ENCODE measurements around the gene ITGB8. TPM values are rescaled to one million over a fixed set of nuclear protein-coding genes. Genes with fewer than 3 reads are reported as not detected.
A peak's percentile ranks its signal among the peaks of the same experiment; 100 is the strongest.
"Not testable (repeated sequence)": the region's sequence is repeated elsewhere in the genome, so short reads cannot be mapped to it uniquely, and the experiment has no call there.

ITGB8 gene
- total RNA-seq, 1 donor from 2014 or later = 51.3 TPM

DNA sequence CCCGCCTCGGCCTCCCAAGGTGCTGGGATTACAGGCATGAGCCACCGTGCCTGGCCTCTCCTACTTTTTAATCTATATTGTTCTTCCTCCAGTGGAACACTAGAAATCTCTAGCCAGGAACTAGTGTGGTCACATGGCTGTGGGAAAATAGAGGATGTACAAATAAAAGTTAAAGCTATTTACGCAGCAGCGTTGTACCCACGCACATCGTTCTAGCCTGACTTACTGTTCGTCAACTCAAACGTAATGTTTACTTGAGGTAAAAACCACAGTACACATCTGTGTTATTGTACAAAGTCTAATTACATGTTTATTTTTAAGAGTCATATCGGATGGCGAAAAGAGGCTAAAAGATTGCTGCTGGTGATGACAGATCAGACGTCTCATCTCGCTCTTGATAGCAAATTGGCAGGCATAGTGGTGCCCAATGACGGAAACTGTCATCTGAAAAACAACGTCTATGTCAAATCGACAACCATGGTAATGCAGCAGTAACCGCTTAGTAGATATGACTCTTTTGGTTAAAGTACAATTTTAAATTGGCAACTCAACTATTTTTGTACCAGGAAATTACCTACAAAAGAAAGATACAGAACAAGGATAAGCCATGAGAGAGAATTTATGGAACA lies 50.8 kb downstream of the ITGB8 start:
- DNase-seq (ENCODE audit: low spot score) = no peak

DNA sequence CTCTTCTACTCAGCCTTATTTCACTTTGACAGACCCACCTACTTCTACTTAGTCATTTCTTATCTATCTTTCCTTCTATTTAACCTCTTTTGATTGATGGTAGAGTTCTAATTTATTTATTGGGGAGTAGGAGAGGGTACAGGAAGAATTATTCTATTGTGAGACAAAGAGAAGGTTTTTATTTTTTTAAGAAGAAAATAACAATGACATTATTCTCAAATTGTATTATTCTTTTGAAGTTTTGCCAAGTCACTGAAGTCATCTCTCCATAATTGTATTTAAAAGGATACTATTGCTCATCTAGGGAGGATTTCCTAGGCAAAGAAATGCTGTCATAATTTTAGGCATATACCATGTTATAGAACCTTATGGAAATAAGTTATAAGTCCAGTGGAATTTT lies 52.7 kb downstream of the ITGB8 start:
- DNase-seq (ENCODE audit: low spot score) = no peak

- DNase-seq (ENCODE audit: low spot score) = peak; percentile 76
Observed at GRCh38 chr7:20385126-20385525, 54.4 kb downstream of the ITGB8 start.

GRCh38 chr7:20388084-20388483 lies 57.4 kb downstream of the ITGB8 start:
- DNase-seq (ENCODE audit: low spot score) = no peak

GRCh38 chr7:20389192-20389591 lies 58.5 kb downstream of the ITGB8 start:
- DNase-seq (ENCODE audit: low spot score) = not testable (repeated sequence)

- DNase-seq (ENCODE audit: low spot score) = no peak
Observed at GRCh38 chr7:20393021-20393610, 62.4 kb downstream of the ITGB8 start.

GRCh38 chr7:20393616-20394015 lies 62.9 kb downstream of the ITGB8 start:
- DNase-seq (ENCODE audit: low spot score) = no peak

- no peak for DNase-seq (ENCODE audit: low spot score)
Observed at GRCh38 chr7:20394284-20394683, 63.6 kb downstream of the ITGB8 start.

- DNase-seq (ENCODE audit: low spot score) = no peak
Observed at GRCh38 chr7:20395104-20395503, 64.4 kb downstream of the ITGB8 start.

DNA sequence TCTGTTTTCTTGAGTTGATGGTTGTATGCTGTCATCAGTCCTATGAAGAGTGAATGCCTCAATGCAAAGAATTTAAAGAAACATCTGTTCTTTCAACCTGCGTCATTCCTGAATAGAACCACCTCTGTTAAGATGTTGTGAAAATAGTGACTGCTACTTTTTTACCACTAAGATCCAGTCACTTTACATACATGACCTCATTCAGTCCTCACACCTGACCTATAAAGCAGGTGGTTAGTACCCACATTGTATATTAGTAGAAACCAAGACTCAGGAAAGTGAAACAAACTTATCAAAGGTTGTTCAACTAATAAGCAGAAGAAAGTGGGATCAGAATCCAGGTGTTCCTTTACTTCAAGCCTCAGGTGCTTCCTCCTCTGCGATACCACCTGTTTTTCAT lies 64.8 kb downstream of the ITGB8 start:
- DNase-seq (ENCODE audit: low spot score) = no peak

DNA sequence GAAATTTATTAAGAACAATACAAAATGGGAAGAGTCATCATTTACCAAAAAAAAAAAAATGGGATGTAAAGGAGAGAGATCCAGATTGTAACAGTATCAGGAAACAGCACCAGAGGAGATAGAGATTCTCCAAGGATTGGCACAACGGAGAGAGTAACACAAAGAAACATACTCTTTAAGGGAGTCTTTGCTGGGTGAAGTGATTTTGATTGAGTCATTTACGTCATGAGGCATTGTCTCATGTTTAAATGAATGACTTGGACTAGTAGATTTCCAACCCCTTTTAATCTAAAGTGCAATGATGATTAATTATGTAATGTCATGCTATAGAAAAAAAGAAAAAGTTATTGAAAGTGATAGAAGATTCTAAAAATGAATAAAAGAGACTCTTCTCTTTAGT lies 68.8 kb downstream of the ITGB8 start:
- no peak for DNase-seq (ENCODE audit: low spot score)

DNA sequence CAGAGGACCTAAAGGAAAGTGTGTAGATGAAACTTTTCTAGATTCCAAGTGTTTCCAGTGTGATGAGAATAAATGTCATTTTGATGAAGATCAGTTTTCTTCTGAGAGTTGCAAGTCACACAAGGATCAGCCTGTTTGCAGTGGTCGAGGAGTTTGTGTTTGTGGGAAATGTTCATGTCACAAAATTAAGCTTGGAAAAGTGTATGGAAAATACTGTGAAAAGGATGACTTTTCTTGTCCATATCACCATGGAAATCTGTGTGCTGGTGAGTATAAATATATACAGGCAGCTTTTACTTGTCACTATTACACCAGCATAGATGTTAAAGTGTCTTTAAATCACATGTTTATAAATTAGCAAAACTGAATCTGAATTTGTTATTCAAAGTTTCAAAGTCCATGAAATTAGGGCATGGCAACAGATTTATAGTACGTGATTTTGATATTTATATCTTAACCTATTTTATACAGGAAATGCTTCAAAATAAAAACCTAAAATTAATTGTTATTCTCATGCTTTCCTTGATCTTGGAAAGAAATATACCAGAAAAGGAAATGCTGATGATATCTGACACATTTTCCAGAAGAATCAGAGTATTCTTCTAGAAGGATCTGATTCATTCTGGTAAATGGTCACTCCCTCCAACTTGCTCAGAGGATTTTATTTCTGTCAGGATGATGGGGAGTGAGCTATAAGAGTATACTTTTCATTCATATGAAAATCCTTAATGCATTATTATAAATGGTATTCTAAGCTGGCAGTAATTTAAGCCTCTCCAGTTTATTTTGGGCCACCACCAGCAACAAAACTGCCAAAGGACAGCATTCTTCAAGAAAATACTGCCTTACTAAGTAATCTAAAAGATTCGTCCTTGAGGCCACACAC lies 71.4 kb downstream of the ITGB8 start:
- no peak for DNase-seq (ENCODE audit: low spot score)

DNA sequence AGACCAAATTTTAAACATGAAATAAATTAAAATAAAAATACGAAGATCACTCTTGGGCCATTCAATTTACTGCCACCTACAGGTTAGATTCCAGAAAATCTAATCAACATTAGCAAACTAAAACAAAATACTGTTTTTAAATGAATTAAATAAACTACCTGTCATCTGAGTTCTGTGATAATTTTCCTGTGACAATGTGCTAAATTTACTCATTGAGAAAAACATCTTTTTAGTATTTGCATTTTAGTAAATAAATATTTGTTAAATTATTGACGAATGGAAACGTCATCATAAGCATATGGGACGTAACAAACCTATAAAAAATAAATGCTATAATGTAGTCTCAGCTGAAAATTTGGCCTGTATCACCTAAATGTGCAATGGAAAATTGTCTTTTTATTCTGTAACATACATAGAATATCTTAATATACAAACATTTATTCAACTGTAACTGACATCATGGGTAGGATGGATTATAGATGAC lies 72.1 kb downstream of the ITGB8 start:
- DNase-seq (ENCODE audit: low spot score) = no peak

DNA sequence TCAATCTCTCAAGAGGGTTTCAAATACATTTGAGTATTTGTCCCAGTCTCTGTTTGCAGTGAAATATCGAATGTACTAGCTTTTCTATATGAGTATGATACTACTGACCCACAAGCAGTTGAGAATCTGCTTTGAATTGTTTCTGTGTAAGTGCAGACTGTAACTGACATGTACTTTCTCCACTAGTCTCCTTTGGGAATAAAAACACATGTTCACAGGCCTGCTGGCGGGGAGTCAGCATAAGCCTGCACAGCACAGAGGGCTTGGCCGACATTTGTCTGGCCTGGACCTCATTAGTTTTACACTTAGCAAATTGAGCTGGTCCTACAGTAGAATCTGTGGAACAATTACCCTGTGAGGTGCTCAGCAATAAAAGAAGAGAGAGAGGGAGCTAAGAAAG lies 72.6 kb downstream of the ITGB8 start:
- peak; percentile 66 for DNase-seq (ENCODE audit: low spot score)

- peak; percentile 52 for DNase-seq (ENCODE audit: low spot score)
Observed at GRCh38 chr7:20404320-20404719, 73.6 kb downstream of the ITGB8 start.

DNA sequence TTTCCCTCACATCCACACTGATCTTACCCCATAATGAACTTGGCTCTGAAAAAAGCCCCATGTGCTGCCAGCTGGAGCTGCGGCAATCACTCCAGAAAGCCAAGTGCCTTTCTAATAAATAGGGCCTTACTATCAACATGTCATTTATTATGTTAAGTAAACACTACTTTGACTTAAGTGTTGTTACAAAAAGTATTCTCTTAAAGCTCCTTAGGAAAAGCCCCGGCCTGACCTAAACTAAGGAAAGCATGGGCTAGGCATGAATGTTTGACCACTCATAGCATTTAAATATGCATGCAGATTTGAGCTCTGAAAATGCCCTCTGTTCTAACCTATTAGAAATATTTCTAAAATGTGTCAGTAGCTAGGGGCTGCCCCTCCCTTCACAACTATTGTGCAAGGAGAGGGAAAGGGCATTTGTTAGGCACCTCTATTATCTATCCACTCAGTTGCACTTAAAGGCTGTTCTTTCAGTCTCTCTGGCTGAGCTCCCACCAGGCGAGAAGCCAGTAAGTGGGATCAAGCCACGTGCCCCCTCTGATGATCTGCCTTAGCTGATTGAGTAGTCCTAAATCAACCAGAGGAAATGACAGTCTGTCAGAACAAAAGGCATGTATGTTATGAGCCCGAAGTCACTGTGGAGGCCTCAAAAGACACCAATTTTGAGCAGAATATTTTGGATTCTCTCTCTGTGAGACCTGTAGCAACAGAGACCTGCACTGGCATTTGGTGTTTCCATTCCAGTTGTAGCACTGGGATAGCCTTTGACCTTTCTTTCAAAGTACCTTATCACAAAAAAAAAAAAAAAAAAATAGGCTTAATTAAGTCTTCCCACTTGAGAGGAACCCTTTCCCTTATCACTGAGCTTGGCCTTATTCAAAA lies 77.1 kb downstream of the ITGB8 start:
- no peak for DNase-seq (ENCODE audit: low spot score)

- DNase-seq (ENCODE audit: low spot score) = no peak
Observed at GRCh38 chr7:20408467-20408826, 77.7 kb downstream of the ITGB8 start.

GRCh38 chr7:20409961-20410360 lies 79.3 kb downstream of the ITGB8 start:
- DNase-seq (ENCODE audit: low spot score) = no peak

- DNase-seq (ENCODE audit: low spot score) = no peak
Observed at GRCh38 chr7:20411372-20411771, 80.7 kb downstream of the ITGB8 start.

- no peak for DNase-seq (ENCODE audit: low spot score)
Observed at GRCh38 chr7:20412032-20412431, 81.3 kb downstream of the ITGB8 start.

GRCh38 chr7:20417260-20417659 lies 86.6 kb downstream of the ITGB8 start:
- no peak for DNase-seq (ENCODE audit: low spot score)

Measured in umbilical cord (tissue), 2 donors.